OCI-LY3 (cell line): ENCODE data around the gene LMTK3.

ENCODE experiments used
- H2AFZ ChIP-seq: fragments of 200-600, 300-600 bp; shearing (Covaris generic); 2 replicates; pipeline ENCODE4 v1.6.0; 2014; ENCODE audit warnings: antibody characterized with exemption, low read depth, low read length
- H3K27ac ChIP-seq: fragments of 200-600, 300-600 bp; sonication (generic); 2 replicates; pipeline ENCODE4 v1.5.1; 2014; ENCODE audit warnings: mild to moderate bottlenecking, low read length, moderate library complexity, mixed read lengths
- H3K27me3 ChIP-seq: fragments of 200-600, 300-600 bp; sonication (generic); 2 replicates; pipeline ENCODE4 v1.6.1; 2014; ENCODE audit warnings: low read depth, low read length, mixed read lengths
- H3K36me3 ChIP-seq: fragments of 200-600, 300-600 bp; sonication (generic); replicated peaks from 2 replicates; pipeline ENCODE3; 2014; ENCODE audit warnings: low read depth, low read length, mixed read lengths
- H3K4me1 ChIP-seq: fragments of 300-600, 200-600 bp; sonication (generic); 2 replicates; pipeline ENCODE4 v1.6.1; 2014; ENCODE audit warnings: low read length, mixed read lengths
- H3K4me2 ChIP-seq: fragments of 200-600, 300-600 bp; sonication (generic); 2 replicates; pipeline ENCODE4 v1.6.1; 2014; ENCODE audit warnings: low read length, mixed read lengths
- H3K4me3 ChIP-seq: fragments of 300-600, 200-600 bp; sonication (generic); 2 replicates; pipeline ENCODE4 v1.5.1; 2014; ENCODE audit warnings: antibody characterized with exemption, mild to moderate bottlenecking, low read length, moderate library complexity
- H3K79me2 ChIP-seq: fragments of 300-600, 200-600 bp; shearing (Covaris generic); 2 replicates; pipeline ENCODE4 v1.6.1; 2014; ENCODE audit warnings: mild to moderate bottlenecking, low read length, mixed read lengths
- H3K9ac ChIP-seq: fragments of 300-600, 200-600 bp; shearing (Covaris generic); 2 replicates; pipeline ENCODE4 v1.6.0; 2014; ENCODE audit warnings: mild to moderate bottlenecking, low read length, moderate library complexity
- H3K9me3 ChIP-seq: fragments of 200-600, 300-600 bp; shearing (Covaris generic); 2 replicates; pipeline ENCODE4 v1.6.1; 2014; ENCODE audit warnings: low read length, mixed read lengths; ENCODE audit not compliant: insufficient read depth
- H4K20me1 ChIP-seq: fragments of 200-600, 300-600 bp; sonication (generic); 2 replicates; pipeline ENCODE4 v1.6.1; 2016; ENCODE audit warnings: low read length, mixed read lengths; ENCODE audit not compliant: insufficient read depth
- EZH2phosphoT487 ChIP-seq: fragments of 200-600 bp; shearing (Covaris generic); IDR thresholded peaks from 2 replicates; pipeline ENCODE4 v1.6.1; 2018; ENCODE audit warnings: antibody characterized with exemption, mixed run types, low read depth
- TF ChIP-seq, protein P1 (sequence below): fragments of 200-600, 300-600 bp; sonication (generic); IDR thresholded peaks from 2 replicates; pipeline ENCODE4 v1.5.1; 2014; ENCODE audit warnings: antibody characterized with exemption, low read length, low read depth

LMTK3 gene

DNA sequence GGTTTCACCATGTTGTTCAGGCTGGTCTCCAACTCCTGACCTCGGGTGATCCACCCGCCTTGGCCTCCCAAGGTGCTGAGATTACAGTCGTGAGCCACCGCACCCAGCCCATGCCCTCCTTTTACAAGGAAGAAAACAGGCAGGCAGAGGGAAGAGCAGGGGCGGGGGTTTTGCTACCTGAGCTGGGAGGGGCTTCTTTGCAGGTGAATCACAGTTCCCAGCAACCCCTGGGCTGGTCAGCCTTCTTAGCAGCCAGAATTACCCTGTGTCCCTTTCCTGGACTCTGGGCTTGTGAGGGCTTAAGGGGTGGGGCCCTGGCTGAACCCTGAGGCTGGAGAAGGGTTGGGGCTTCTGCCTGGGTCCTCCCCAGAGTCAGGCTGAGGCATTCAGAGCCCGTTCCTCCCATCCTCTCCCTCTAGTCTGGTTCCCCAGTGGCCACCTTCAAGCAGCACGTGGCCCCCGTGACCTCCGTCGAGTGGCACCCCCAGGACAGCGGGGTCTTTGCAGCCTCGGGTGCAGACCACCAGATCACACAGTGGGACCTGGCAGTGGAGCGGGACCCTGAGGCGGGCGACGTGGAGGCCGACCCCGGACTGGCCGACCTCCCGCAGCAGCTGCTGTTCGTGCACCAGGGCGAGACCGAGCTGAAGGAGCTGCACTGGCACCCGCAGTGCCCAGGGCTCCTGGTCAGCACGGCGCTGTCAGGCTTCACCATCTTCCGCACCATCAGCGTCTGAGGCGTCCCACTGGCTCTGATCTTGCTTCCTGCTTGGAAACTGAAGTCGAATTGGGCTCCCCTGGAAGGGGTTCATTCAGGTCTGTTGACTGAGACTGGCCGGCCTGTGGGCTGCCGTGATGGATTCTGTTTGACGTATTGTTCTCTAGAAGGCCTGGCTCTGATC, 59.1 kb downstream of the LMTK3 start:
- no peak overlapping the region for H2AFZ ChIP-seq
- TF ChIP-seq, protein P1, sequence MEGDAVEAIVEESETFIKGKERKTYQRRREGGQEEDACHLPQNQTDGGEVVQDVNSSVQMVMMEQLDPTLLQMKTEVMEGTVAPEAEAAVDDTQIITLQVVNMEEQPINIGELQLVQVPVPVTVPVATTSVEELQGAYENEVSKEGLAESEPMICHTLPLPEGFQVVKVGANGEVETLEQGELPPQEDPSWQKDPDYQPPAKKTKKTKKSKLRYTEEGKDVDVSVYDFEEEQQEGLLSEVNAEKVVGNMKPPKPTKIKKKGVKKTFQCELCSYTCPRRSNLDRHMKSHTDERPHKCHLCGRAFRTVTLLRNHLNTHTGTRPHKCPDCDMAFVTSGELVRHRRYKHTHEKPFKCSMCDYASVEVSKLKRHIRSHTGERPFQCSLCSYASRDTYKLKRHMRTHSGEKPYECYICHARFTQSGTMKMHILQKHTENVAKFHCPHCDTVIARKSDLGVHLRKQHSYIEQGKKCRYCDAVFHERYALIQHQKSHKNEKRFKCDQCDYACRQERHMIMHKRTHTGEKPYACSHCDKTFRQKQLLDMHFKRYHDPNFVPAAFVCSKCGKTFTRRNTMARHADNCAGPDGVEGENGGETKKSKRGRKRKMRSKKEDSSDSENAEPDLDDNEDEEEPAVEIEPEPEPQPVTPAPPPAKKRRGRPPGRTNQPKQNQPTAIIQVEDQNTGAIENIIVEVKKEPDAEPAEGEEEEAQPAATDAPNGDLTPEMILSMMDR: no peak
- TF ChIP-seq EZH2phosphoT487: no peak
- peaks cover 66% of the 10 kb centered on the region for H3K79me2 ChIP-seq
- no peak overlapping the region for H3K4me2 ChIP-seq
- H3K36me3 ChIP-seq: peaks cover 75% of the 10 kb centered on the region
- H3K27ac ChIP-seq: no peak overlapping the region
- H4K20me1 ChIP-seq: 0 out of 2 replicates have a peak, but pooled peaks cover 3% of the 10 kb centered on the region
- H3K27me3 ChIP-seq: no peaks in the 10 kb centered on the region
- H3K9me3 ChIP-seq: no peaks in the 10 kb centered on the region
- no peak overlapping the region for H3K4me3 ChIP-seq
- H3K4me1 ChIP-seq: no peaks in the 10 kb centered on the region
- no peak overlapping the region for H3K9ac ChIP-seq

DNA sequence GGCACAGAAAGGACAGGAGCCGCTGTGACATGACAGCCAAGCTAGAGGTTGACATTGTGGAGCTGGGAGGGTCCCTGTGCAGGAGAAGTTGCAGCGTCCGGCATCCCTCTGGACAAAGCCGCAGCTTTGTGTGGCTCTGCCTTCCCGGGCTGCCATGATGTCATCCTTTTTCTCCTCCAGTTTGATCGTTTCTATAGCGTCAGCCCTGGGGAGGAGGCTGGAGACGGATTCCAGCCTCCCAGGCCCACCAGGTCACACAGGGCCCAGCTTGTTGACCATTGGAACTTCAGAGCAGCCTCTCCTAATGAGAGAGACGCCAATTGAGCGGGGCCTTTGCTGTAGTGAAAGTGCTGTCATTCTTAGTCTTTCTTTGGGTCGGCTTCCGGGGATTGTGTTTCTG, 60.0 kb downstream of the LMTK3 start:
- peaks cover 1% of the 10 kb centered on the region for H3K4me1 ChIP-seq
- H3K27me3 ChIP-seq: no peaks in the 10 kb centered on the region
- no peak for TF ChIP-seq EZH2phosphoT487
- TF ChIP-seq, protein P1: no peak
- no peak overlapping the region for H3K9ac ChIP-seq
- no peak overlapping the region for H2AFZ ChIP-seq
- peaks cover 68% of the 10 kb centered on the region for H3K79me2 ChIP-seq
- H3K4me2 ChIP-seq: no peak overlapping the region
- H3K27ac ChIP-seq: no peak overlapping the region
- H4K20me1 ChIP-seq: 0 out of 2 replicates have a peak, but pooled peaks cover 3% of the 10 kb centered on the region
- H3K36me3 ChIP-seq: peaks cover 69% of the 10 kb centered on the region
- no peak overlapping the region for H3K4me3 ChIP-seq
- no peaks in the 10 kb centered on the region for H3K9me3 ChIP-seq

DNA sequence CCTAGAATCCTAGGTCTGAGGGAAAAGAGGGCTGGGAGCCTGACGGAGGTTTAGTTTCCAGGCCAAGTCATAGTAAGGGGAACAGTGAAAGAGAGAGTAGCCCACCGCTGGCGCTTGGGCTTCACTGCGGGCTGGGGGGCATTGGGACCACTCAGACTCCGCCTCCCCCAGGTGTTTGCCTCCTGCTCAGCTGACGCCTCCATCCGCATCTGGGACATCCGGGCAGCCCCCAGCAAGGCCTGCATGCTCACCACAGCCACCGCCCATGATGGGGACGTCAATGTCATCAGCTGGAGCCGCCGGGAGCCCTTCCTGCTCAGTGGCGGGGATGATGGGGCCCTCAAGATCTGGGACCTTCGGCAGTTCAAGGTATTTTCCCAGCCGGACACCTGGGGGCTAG, 60.8 kb downstream of the LMTK3 start:
- Histone ChIP-seq H3K4me3 (no peak overlapping the region), H3K27ac (no peak overlapping the region), H3K79me2 (peaks cover 76% of the 10 kb centered on the region), H4K20me1 (0 out of 2 replicates have a peak, but pooled peaks cover 2% of the 10 kb centered on the region), H3K9ac (no peak overlapping the region), H3K4me1 (peaks cover 4% of the 10 kb centered on the region), H3K27me3 (no peaks in the 10 kb centered on the region), H2AFZ (no peak overlapping the region), H3K4me2 (no peak overlapping the region), H3K9me3 (no peaks in the 10 kb centered on the region), H3K36me3 (peaks cover 62% of the 10 kb centered on the region)
- TF ChIP-seq EZH2phosphoT487: no peak
- TF ChIP-seq, protein P1: no peak

DNA sequence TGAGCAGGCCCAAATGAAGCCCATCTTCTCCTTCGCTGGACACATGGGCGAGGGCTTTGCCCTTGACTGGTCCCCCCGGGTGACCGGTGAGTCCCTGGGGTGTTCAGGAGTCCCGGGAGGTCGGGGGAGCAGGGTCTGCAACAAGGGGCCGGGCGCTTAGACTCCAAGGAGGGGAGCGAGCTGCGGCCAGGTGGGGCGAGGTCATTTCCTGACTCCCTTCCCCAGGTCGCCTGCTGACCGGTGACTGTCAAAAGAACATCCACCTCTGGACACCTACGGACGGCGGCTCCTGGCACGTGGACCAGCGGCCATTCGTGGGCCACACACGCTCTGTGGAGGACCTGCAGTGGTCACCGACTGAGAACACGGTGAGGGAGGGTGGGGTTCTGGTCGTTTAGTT, 61.2 kb downstream of the LMTK3 start:
- no peaks in the 10 kb centered on the region for H3K27me3 ChIP-seq
- no peak overlapping the region for H2AFZ ChIP-seq
- no peaks in the 10 kb centered on the region for H3K9me3 ChIP-seq
- H3K27ac ChIP-seq: no peak overlapping the region
- H3K4me1 ChIP-seq: peaks cover 4% of the 10 kb centered on the region
- H3K9ac ChIP-seq: no peak overlapping the region
- H3K4me2 ChIP-seq: no peak overlapping the region
- no peak overlapping the region for H3K4me3 ChIP-seq
- H3K79me2 ChIP-seq: peaks cover 76% of the 10 kb centered on the region
- peaks cover 58% of the 10 kb centered on the region for H3K36me3 ChIP-seq
- no peaks in the 10 kb centered on the region for H4K20me1 ChIP-seq
- TF ChIP-seq EZH2phosphoT487: no peak
- TF ChIP-seq, protein P1: no peak
